ENCODE results near the gene TDRD3.
"Not testable (repeated sequence)": the region's sequence is repeated elsewhere in the genome, so short reads cannot be mapped to it uniquely, and the experiment has no call there.

The TDRD3 gene

DNA sequence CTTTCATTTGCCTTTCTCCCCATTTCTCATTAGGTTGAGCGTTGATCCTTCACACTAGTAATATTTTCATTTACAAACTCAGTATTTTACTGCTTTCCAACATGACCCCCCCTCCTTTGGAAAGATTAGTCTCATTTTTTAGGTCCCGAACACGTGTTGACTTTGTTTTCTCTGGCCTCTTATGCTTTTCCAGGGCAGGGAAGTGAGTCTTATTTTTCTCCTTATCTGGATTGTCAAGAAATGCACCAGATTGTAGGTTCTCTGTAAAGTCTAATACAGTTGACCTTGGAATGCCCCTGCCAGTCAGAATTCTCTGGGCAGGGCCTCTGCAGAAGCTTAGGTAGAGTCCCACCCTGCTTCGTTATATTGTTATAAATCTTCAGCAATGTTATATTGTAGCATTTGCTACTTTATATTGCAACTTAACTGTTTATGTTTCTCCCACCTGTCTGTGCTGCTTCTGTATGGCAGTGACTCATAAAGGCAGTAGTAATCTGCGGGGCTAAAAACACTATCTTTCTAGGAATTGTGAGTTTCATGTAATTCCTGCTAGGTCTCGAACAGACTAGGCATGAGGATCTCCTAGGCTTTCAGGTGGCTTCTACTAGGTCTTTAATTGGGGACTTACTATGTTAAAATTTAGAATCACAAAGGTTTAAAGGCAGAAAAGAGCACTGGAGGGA, 2.0 kb downstream of the TDRD3 start:
- DNase-seq: no peak

DNA sequence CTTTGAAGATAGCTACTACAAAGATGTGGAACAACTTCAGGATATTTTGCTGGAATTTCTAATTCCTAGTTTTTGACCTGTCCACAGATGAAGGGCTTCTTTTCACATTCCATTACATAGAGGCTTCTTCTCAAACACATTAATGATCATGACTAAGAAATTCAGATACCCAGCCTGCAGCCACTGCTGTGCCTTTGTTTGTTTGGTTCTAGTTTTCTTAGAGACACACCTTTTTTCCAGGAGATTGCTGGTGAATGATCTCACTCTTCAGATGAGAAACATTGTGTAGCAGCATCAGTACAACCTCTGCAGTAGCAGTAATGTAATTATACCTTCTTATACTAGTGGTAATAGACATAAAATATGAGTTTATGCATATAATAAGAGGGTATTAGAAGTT, 5.0 kb downstream of the TDRD3 start:
- no peak for DNase-seq

DNA sequence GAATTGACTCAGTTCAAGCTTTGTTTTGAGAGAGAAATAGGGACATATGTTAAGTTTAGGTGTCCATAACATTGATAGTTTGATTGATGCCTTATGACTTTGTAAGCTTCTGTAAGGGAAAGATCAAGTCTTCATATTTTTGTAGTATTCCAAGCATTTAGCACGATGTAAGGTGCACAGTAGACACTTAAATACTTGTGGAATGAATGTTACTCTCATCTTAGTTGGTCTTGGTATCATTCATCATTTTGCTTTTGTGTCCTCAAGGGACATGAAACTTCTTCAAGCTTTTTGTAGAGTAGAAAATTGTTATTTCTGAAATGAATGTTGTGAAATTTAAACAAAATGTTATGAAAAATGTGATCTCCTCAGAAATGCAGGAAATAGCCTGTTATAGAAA, 10.1 kb downstream of the TDRD3 start:
- DNase-seq: no peak

DNA sequence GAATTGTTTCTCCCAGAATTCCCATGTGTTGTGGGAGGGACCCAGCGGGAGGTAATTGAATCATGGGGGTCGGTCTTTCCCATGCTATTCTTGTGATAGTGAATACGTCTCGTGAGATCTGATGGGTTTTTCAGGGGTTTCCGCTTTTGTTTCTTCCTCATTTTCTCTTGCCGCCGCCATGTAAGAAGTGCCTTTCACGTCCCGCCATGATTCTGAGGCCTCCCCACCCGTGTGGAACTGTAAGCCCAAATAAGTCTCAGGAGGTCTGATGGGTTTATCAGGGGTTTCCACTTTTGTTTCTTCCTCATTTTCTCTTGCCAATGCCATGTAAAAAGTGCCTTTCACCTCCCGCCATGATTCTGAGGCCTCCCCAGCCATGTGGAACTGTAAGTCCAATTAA, 10.8 kb downstream of the TDRD3 start:
- DNase-seq: not testable (repeated sequence)

DNA sequence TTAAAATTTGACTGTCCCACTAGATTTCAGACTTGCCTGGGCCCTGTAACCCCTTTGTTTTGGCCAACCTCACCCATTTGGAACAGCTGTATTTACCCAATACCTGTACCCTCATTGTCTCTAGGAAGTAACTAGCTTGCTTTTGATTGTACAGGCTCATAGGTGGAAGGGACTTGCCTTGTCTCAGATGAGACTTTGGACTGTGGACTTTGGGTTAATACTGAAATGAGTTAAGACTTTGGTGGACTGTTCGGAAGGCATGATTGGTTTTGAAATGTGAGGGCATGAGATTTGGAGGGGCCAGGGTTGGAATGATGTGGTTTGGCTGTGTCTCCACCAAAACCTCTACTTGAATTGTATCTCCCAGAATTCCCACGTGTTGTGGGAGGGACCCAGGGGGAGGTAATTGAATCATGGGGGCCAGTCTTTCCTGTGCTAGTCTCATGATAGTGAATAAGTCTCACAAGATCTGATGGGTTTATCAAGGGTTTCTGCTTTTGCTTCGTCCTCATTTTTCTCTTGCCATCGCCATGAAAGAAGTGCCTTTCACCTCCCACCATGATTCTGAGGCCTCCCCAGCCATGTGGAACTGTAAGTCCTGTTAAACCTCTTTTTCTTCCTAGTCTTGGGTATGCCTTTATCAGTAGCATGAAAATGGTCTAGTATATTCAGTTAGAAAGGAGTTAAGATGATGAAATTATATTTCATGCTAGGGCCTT, 12.7 kb downstream of the TDRD3 start:
- not testable (repeated sequence) for DNase-seq

DNA sequence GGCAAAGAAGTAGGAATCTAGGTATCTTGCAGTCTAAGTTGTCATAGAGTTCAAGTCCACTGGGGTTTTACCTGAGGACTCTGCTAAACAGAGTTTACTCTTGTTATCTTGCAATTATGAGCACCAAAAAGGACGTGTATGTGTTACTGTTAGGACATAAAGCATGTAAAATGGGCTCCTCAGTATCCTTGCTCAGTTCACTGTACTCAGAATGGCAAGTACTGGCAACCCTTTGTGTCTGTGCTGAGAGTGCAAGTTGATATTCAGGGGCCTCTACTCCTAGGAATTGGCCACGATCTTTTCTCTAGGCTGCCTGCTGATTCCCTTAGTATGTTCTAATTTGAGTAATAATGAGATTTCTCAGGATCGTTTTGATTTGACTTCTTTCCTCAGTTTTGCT, 13.3 kb downstream of the TDRD3 start:
- no peak for DNase-seq

DNA sequence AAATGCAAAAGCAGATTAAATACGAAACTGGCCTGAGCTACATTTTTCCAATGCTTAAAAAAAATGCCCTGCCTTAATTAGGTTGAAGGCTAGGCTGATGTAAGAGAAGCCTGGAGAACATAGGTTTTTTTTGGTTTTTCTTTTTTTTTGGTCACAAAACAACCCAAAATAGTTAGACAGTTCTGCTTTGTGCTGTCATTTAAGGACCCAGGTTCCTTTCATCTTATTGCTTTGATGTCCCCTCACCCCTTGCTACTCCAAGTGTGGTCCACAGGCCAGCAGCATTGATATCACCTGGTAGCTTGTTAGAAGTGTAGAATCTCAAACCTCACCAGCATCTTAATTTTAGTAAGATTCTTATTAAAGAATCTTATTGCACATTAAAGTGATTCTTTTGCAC, 14.4 kb downstream of the TDRD3 start:
- DNase-seq: no peak

DNA sequence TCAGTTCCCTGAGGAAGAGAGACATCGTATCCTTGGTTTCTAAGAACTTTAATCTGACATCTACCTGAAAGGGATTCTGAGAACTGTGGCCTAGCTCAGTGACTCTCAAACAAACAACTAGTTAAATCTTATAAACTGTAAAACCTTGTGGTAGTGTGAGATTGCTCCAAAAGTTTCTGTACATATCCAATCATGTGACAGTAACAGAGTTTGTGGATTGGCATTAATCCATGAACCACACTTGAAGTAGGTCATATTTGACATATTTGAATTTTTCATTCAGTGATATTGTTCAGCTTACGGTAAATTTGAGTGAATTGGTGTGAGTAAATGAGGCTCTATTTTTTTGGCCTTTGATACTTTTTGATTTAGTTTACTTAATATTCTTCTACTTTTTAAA, 15.0 kb downstream of the TDRD3 start:
- no peak for DNase-seq

DNA sequence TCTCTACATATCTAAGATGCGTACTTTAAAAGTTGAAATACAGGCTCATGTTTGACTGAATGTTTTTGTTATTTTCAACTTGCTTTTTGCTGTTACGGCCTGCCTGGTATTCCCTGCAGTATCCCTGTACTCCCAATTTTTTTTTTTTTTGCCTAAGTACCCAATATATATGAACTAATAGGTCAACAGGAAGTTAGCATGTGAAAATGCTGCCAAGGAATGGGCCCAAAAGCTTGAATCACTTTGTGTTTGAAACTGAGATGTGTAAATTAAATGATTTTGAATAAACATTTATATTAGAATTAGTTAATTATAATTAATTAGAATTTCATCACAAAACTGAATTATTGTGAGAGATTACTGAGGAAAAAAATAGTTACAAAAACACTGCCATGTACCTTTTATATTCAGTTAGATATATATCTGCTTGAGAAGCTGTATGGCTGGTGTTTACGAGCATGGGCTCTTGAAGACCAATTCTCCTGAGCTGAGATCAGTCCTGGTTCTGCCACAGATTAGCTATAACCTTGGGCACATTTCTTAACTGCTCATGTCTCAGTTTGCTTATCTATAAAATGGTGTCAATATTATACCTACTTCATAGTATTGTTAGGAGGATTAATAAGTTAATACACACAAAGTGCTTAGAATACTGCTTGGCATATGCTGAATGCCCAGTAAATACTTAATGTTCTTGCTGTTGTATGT, 16.0 kb downstream of the TDRD3 start:
- no peak for DNase-seq

DNA sequence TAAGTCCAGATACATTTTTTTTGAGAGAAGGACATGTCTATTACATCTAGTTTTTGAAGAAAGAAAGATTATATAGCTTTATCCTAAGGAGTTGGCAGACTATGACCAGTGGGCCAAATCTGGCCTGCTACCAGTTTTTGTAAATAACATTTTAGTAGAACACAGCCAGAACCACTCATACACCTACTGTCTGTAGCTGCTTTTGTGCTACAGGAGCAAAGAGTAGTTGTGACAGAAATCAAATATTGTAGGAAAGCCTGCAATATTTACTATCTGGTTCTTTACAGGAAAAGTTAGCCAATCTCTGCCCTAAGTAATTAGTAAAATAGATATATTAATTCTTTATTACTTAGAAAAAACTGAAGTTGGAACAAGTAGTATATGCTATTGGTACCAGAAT, 17.2 kb downstream of the TDRD3 start:
- no peak for DNase-seq

DNA sequence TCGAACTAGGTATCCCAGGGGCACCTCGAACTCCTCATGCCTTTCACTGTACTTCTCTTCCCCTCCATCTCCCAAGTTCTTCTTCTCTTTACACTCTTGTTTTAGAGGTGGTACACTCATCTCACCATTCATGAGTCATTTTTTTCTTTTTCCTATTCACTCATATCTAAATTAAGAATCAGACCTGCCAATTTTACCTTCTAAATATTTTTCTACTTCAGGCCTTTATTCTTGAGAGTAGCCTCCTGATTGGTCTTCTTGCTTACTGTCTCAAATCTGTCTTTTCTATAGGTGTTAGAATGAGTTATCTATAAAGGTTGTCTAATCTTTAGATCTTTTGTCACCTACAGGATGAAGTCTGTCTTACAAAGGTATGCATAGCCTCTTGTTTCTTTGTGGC, 20.7 kb downstream of the TDRD3 start:
- DNase-seq: no peak

DNA sequence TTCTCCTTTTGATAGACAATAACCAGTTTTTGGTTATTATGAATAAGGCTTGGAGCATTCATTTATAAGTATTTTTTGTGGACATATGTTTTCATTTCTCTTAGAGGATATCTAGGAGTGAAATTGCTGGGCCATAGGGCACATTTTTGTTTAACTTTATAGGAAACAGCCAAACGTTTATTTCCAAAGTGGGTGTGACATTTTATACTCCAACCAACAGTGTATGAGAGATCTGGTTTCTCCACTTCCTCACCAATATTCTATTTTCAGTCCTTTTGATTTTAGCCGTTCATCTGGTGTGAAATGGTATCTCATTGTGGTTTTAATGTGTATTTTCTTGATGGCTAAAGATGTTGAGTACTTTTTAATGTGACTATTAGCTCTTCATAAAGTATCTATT, 21.9 kb downstream of the TDRD3 start:
- no peak for DNase-seq

DNA sequence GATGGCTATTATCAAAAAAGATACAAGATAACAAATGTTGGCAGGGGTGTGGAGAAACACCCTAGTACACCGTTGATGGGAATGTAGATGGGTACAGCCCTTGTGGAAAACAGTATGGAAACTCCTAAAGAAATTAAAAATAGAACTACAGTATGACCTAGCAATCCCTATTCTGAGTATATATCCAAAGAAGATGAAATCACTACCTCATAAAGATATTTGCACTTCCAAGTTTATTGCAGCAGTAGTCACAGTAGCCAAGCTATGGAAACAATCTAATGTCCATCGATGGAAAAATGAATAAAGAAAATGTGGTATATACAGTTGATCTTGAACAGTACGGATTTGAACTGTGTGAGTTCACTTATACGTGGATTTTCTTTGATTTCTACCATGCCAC, 28.3 kb downstream of the TDRD3 start:
- DNase-seq: no peak

DNA sequence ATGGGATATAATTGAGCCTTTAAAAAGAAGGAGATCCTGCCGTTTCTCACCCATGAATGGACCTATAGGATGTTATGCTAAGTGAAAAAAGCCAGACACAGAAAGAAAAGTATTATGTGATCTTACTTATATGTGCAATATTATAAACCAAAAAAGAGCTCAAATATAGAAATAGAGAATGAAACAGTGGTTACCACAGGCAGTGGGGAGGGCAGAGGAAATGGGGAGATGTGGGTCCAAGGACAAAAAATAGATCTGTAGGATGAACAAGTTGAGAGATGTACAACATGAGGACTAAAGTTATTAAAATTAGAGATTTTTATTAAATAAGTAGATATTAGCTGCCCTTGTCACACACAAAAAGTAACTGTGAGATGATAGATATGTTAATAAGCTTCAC, 29.1 kb downstream of the TDRD3 start:
- no peak for DNase-seq

DNA sequence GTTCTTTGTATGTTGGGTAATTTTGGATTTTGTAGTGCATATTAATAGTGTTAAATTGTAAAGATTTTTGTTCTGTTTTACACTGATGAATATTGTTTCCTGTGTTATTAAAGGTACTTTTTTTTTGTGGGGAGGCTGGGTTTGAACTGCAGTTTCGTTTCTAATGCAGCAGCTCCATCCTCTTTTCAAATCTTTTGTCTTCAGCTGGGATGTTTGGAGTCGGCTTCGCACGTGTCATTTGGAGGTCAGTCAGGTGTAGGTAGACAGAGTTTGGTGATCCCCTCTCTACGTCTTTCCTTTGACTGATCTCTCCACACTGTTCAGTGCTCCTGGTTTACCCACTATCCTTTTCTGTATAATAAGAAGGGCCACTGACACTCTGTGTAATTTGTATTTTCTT, 30.3 kb downstream of the TDRD3 start:
- DNase-seq: no peak

DNA sequence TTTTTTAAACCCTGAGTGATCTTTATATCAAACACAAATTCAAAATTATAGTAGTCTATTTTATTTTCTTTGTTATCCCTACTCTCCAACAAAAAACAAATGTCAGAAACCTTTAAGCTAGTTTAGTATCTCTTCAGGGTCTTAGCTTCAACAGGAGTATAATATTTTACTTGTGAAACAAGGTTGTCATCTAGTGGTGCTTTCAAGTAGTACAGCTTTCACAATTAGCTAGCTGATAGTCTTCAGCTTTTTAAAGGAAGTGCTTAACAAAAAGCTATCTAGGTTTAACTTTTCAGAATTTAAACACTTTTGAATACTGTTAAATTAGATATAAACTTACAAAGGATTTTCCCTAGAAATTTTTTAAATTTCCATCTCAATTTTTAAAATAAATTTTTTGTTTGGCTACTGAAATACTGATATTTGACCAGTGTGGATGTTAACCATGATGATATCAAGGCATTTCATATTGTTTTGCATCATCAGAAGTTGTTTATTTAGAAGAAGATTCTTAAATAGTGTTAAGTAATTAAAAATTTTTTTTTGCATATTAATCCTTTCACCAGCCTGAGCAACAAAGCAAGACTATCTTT, 34.2 kb downstream of the TDRD3 start:
- DNase-seq: no peak

DNA sequence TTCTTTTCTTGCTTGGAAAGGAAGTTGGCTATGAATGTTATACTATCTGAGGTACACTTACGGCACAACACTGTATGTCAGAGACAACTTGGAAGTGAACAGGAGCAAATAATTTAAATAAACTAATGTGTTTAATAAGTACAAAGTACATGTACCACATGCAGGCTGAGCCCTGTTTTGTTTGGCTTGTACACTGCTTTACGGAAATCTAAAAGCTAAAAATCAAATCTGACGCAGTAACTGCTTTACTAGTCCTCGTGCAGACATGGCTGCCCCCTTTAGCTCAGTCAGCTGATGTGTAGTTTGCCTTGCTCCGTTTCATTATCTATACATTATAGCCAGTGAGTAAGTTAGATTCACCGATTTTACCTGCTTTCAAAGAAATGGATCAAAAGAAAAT, 36.5 kb downstream of the TDRD3 start:
- no peak for DNase-seq

DNA sequence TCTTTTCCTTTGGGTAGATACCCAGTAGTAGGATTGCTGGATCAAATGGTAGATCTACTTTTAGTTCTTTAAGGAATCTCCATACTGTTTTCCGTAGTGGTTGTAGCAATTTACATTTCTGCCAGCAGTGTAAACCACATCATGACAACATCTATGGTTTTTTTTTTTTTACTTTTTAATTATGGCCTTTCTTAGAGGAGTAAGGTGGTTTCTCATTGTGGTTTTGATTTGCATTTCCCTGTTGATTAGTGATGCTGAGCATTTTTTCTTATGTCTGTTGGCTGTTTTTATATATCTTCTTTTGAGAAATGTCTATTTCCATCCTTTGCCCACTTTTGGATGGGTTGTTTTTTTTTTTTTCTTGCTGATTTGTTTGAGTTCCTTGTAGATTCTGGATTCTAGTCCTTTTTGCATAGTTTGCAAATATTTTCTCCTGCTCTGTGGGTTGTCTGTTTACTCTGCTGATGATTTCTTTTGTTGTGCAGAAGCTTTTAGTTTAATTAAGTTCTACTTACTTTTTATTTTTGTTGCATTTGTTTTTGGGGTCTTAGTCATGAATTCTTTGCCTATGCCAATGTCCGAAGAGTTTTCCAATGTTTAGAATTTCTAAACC, 38.8 kb downstream of the TDRD3 start:
- no peak for DNase-seq

DNA sequence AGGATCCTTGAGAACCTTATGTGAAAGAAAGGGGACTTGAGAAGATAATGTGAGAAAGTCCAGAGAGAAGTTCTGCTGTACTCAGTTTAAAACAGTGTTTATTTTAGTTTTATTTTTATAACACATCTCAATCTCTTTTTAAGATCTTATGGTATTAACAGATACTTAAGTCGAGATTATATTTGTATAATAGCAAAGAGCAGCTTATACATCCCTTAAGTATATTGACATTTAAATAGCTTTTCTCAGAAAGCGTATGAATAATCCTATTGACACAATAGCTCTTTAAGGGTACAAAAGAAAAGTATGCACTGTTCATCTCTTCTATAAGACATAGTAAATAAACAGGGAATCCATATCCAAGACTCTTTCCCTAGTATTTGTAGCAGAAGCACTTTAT, 42.2 kb downstream of the TDRD3 start:
- DNase-seq: no peak

DNA sequence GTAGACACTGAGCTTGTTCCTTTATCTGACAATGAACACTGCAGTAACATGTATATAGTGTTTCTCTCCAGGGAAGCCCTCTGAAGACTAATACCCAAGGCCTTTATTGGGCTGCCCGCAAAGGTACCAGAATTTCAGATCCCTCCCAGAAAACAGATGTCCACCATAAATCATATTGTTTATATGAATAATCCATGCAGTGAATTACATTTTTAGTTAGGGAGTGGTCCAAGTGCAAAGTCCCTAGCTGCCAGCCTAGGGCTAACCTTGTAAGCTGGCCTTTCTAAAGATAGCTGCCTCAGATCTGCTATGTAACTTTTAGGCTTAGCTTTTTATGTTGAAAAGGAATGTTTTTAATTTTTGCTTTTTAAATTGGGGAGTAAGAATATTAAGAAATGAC, 44.7 kb downstream of the TDRD3 start:
- DNase-seq: no peak

DNA sequence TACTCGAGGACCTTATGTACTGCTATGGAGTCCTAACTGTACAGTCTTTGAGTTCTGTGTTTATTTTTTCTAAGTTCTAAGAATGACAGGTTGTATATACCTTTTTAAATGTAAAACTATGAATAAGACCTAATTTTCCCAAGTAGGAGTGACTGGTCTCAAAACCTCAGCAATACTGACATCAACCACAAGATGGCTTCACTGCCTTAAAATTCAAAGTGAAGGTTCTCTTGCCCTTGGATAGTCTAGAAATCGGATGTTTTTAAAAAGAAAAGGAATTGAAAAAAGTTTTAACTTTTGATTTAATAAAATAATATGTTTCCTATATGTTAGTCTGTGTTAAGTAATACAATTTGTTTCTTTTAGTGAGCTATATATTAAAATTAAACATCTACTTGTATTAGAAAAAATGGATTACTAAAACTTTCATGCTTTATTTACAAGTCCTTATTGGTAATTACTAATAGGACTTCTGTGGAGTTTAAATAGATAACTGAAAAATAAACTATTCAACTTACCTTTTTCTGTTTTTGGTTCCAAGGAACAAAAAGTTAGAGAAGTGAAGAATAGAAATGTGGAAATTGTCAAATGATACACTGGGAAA, 52.0 kb downstream of the TDRD3 start:
- DNase-seq: no peak

DNA sequence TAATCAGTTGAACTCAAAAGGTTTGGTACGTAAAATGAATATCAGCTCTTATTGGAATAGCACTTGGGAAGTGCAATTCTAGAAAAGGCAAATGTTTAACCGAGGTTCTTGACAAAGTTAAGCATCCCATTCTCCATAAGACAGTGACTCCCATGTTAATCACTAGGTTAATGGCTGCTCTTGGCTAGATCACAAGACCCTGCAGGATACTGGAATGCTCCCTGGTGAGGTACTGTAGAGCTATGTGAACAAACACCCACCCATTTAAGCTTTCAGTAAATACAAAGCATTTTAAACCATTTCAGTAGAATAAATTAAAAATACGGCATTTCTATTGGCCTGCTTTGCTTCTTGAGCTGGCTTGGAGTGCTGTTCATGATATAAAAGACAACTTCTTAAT, 56.5 kb downstream of the TDRD3 start:
- DNase-seq: no peak

DNA sequence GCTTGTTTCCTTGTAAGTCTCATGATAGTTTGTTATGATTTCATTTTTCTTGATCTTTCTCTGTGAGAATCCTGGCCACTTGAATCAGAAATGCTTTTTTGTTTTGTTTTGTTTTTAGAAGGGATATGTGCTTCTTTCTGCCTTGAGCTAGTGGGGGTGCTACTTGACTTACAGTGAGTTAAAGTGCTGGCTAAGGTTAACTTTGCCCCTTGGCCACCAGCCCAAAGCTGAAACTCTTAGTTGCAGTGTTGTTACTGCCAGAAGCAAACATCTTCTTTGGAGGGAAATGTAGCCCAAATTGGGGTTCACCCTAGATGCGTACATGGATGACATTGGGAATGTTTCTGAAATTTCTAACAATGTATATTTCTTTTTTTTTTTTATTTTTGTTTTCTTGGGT, 57.4 kb downstream of the TDRD3 start:
- DNase-seq: no peak
